Gastrocnemius medialis (tissue), 4 donors: ENCODE measurements around the gene NAV2.

ENCODE experiments used
- POLR2A ChIP-seq, 2 donors: fragments of 450-650 bp; IDR thresholded peaks; one replicate each; pipeline ENCODE4 v1.6.1; 2017; ENCODE audit warnings: antibody characterized with exemption in 2 of 2, mild to moderate bottlenecking in 2 of 2, moderate library complexity in 2 of 2
- TF ChIP-seq, protein P1 (sequence below), 5 experiments: fragments of 450-650 bp in 3 of 5; fragments of 200-600 bp in 2 of 5; sonication (generic) in 2 of 5; IDR thresholded peaks in 4 of 5; conservative IDR thresholded peaks in 1 of 5; 1 replicate in 4 of 5; 2 replicates in 1 of 5; pipeline ENCODE4 v1.5.1; 2016 to 2019; ENCODE audit warnings: antibody characterized with exemption in 5 of 5, mild to moderate bottlenecking in 3 of 5, moderate library complexity in 3 of 5

DNA sequence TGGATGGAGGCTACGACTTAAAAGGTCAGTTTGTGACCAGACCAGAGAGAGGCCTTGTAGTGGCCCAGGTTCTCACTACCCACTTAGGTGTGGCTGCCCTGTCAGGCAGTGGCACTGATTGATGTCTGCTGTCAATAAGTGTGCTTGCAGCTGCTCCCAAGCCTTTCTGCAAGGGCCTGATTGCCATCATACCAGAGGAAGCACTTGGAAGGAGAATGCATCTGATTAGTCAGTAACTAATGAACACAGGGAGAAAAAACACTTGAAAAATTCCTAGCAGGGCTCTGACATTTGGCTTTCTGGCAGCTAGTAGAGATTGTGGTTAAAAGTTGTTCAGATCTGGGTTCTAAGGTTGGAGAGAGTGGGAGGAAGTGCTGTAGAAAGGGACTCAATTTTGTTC, 107.5 kb downstream of the NAV2 start:
- TF ChIP-seq, protein P1, sequence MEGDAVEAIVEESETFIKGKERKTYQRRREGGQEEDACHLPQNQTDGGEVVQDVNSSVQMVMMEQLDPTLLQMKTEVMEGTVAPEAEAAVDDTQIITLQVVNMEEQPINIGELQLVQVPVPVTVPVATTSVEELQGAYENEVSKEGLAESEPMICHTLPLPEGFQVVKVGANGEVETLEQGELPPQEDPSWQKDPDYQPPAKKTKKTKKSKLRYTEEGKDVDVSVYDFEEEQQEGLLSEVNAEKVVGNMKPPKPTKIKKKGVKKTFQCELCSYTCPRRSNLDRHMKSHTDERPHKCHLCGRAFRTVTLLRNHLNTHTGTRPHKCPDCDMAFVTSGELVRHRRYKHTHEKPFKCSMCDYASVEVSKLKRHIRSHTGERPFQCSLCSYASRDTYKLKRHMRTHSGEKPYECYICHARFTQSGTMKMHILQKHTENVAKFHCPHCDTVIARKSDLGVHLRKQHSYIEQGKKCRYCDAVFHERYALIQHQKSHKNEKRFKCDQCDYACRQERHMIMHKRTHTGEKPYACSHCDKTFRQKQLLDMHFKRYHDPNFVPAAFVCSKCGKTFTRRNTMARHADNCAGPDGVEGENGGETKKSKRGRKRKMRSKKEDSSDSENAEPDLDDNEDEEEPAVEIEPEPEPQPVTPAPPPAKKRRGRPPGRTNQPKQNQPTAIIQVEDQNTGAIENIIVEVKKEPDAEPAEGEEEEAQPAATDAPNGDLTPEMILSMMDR (IDR thresholded peaks at IDR 0.05 in 4 of 5, conservative IDR thresholded peaks at IDR 0.05 in 1 of 5) = no peak
- no peak for TF ChIP-seq POLR2A (IDR thresholded peaks at IDR 0.05)
